GM12891 (cell line): Measurements from ENCODE around the gene CASP10.
"Not testable (repeated sequence)": the region's sequence is repeated elsewhere in the genome, so short reads cannot be mapped to it uniquely, and the experiment has no call there.

ENCODE experiments used
- DNase-seq: peaks from one replicate; pipeline ENCODE4 v3.0.0; 2011; ENCODE audit warnings: low spot score; ENCODE audit not compliant: insufficient read length
- FAIRE-seq: peaks from 2 replicates; lab custom pipeline; 2011; peaks lifted over from hg19 to GRCh38; lab: Jason Lieb, UNC
- PAX5 ChIP-seq: IDR thresholded peaks from 2 replicates; pipeline ENCODE4 v1.6.1; 2011; ENCODE audit warnings: low read length, moderate library complexity, mild to moderate bottlenecking; ENCODE audit not compliant: insufficient read depth, severe bottlenecking
- POLR2A ChIP-seq: IDR thresholded peaks from 2 replicates; pipeline ENCODE4 v1.6.1; 2011; ENCODE audit warnings: low read depth, low read length, control low read depth
- POLR2AphosphoS5 ChIP-seq: IDR thresholded peaks from 2 replicates; pipeline ENCODE4 v1.6.1; 2011; ENCODE audit warnings: low read depth, low read length, control low read depth
- POU2F2 ChIP-seq: IDR thresholded peaks from 2 replicates; pipeline ENCODE4 v1.6.1; 2011; ENCODE audit warnings: low read depth, mild to moderate bottlenecking, control low read depth, low read length, moderate library complexity
- SPI1 ChIP-seq: IDR thresholded peaks from 2 replicates; pipeline ENCODE4 v1.6.1; 2011; ENCODE audit warnings: low read depth, low read length, control low read depth
- TAF1 ChIP-seq: IDR thresholded peaks from 2 replicates; pipeline ENCODE4 v1.6.1; 2011; ENCODE audit warnings: low read depth, low read length, control low read depth

CASP10 gene

GRCh38 chr2:201174687-201175086, 8.3 kb upstream of the CASP10 start:
- TF ChIP-seq POU2F2 (no peak), PAX5 (no peak), SPI1 (no peak), POLR2A (no peak), TAF1 (no peak), POLR2AphosphoS5 (no peak)
- FAIRE-seq (no peak), DNase-seq (no peak)

DNA sequence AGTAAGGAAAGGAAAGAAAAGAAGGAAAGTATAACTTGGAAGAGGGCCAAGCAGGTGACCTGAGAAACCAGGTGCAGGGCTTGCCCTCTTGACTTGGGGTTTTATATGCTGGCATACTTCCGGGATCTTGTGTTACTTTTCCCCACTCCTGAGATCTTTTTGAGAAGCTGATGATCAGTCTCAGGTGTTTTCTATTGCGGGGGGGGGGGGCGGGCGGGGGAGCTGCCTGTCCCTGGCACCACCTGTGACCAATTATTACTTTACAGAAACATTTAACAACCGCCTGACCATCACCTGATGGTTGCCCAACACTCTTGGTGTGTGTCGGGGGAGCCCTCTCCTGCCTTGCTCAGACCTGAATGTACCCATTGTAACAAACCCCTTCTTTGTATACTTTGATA, 6.9 kb upstream of the CASP10 start:
- no peak for TF ChIP-seq SPI1
- no peak for TF ChIP-seq TAF1
- no peak for TF ChIP-seq POLR2AphosphoS5
- DNase-seq (no peak), FAIRE-seq (no peak)

DNA sequence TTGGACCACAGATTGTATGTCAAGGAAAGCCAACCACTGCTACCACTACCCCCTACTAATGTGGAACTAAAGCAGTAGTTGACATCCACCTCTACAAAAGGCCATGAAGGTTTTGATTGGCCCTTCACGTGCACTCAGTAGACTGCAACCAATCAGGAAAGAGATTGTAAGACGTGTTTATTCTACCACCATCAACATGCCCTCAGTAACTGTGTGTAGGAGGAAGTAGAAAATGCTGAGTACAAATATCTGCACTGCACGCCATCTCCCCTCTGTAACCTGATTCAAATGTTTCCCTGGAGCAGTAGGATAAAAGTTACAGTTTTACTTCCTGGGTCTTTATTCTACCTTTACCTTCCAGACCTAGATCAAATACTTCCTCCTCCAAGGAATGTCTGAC, 2.9 kb upstream of the CASP10 start:
- TF ChIP-seq PAX5 (no peak), TAF1 (no peak), POLR2A (no peak)
- DNase-seq (no peak), FAIRE-seq (peak; percentile 43)

DNA sequence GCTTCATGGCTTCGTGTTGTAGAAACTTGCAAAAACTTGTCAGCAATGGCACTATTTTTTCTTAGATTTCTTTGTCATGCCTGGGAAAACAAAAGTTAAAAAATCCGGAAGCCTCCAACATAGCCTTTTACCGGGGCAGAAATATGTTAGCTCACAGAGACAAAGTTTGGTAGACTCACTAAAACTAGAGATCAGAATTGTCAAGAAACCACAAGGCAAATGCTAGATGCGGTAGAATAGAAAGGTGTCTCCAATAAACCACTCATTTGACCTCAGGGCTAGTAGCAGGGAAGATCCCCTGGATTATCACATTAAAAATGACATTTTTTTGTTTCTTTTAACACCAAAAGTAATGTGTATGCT, 405 bp downstream of the CASP10 start:
- DNase-seq, result no peak

GRCh38 chr2:201183835-201184234, 894 bp downstream of the CASP10 start:
- DNase-seq, FAIRE-seq: not testable (repeated sequence)

More for the DNA sequence above, 405 bp downstream of the CASP10 start:
- TF ChIP-seq POU2F2, result no peak
- no peak for TF ChIP-seq PAX5
- no peak for TF ChIP-seq SPI1
- TF ChIP-seq POLR2A, result no peak
- TF ChIP-seq TAF1, result no peak
- TF ChIP-seq POLR2AphosphoS5, result no peak
- no peak for FAIRE-seq

DNA sequence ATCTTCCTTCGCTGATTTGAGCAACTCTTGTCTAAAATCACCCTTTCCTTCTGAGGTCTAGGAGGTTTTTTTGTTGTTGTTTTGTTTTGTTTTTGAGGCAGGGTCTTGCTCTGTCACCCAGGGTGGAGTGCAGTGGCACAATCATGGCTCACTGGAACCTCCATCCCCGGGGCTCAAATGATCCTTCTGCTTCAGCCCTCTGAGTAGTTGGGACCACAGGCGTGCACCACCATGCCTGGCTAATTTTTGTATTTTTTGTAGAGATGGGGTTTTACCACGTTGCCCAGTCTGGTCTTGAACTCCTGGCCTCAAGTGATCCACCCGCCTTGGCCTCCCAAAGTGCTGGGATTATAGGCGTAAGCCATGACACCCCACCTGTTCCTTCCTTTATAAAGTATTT, 1.3 kb downstream of the CASP10 start:
- FAIRE-seq, DNase-seq: not testable (repeated sequence)

GRCh38 chr2:201185863-201186262, 2.9 kb downstream of the CASP10 start:
- no peak for FAIRE-seq
- TF ChIP-seq TAF1, result no peak
- no peak for TF ChIP-seq POLR2A
- no peak for TF ChIP-seq PAX5
- no peak for TF ChIP-seq POLR2AphosphoS5
- TF ChIP-seq POU2F2, result no peak
- peak; percentile 75 for TF ChIP-seq SPI1

GRCh38 chr2:201186982-201187381, 4.0 kb downstream of the CASP10 start:
- DNase-seq (no peak), FAIRE-seq (no peak)
- TF ChIP-seq POU2F2, result no peak
- TF ChIP-seq SPI1, result no peak
- no peak for TF ChIP-seq TAF1
- no peak for TF ChIP-seq POLR2A
- TF ChIP-seq PAX5, result no peak
- no peak for TF ChIP-seq POLR2AphosphoS5

More at GRCh38 chr2:201185863-201186262, 2.9 kb downstream of the CASP10 start:
- DNase-seq, result no peak

GRCh38 chr2:201188449-201188848, 5.5 kb downstream of the CASP10 start:
- FAIRE-seq, result no peak

DNA sequence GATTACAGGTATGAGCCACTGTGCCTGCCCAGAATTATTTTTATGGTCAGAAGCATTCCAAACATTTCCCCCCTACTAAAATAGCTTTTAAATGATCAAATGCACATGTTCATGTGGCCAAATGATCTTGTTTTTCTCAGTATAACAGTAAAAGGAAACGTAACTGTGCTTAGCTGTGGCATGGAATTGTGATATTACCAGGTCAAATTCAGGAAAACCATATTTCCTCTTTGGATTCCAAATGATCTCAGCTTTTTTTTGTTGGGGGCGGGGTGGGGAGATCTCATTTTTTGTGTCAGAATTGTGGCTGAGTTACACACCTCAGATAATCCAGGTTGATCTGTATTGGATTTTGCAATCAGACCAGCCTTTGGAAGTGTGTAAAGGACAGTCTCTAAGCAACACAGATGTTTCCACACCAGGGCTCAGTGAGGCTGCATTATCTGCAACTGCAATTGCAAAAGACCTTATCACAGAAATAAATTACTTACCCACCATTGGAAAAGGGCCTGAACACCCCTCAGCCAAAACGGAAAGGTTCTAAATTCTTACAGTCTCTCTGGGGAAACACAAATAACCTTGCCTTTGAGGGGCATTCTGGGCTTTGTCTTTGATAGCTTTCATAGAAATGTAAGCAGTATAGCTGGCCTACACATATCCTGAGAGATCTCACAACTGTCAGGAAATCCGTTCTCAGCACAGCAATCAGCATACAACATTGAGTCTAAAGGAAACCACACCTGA, 8.4 kb downstream of the CASP10 start:
- TF ChIP-seq TAF1 (no peak), POLR2A (no peak), POLR2AphosphoS5 (no peak), POU2F2 (no peak)
- peak; percentile 72 for FAIRE-seq
- no peak for DNase-seq

More at GRCh38 chr2:201188449-201188848, 5.5 kb downstream of the CASP10 start:
- TF ChIP-seq SPI1 (no peak), PAX5 (no peak), POU2F2 (no peak), POLR2A (no peak), POLR2AphosphoS5 (no peak), TAF1 (no peak)
- no peak for DNase-seq

DNA sequence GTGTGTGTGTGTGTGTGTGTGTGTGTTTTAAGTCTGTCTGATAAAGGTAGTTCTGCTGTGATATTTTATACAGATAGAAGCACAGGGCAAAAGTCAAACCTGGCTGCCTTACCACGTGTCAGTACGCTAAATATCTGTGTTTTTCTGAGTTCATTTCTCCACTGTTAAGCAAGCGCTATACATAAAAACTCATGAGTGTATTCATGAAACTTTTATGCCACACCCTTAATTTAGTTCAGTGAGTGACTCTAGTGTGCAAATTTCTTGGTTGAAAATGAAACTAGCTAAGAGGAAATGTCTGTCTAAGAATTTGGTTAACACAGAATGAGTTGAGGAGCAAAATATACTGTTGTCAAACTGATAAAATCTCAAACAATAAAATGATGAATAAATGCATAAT, 11.2 kb downstream of the CASP10 start:
- FAIRE-seq (peak; percentile 91), DNase-seq (peak; percentile 42)
- TF ChIP-seq TAF1 (no peak), SPI1 (peak; percentile 62), POU2F2 (peak; percentile 48; the same call in 1 of the 2 replicates)
